PFSK-1 (cell line): Measurements from ENCODE around the gene MCEE.
A peak's percentile ranks its signal among the peaks of the same experiment; 100 is the strongest.

Experiments used
- FOXP2 ChIP-seq: optimal IDR thresholded peaks from 2 replicates; pipeline ENCODE3; 2011; ENCODE audit warnings: borderline replicate concordance, control low read depth, inconsistent platforms; ENCODE audit not compliant: insufficient read depth; ENCODE audit errors: extremely low read length, extremely low read depth
- POLR2AphosphoS5 ChIP-seq: IDR thresholded peaks from 2 replicates; pipeline ENCODE4 v1.6.1; 2012; ENCODE audit warnings: low read depth, mild to moderate bottlenecking, control low read depth, low read length, moderate library complexity
- REST ChIP-seq, 2 experiments: IDR thresholded peaks; 2 replicates each; pipeline versions ENCODE4 v1.6.1 to v1.8.0; 2011 to 2012; ENCODE audit warnings: low read depth in 2 of 2, low read length in 2 of 2, control low read depth in 1 of 2, inconsistent platforms in 1 of 2, mild to moderate bottlenecking in 1 of 2, moderate library complexity in 1 of 2; ENCODE audit not compliant: insufficient read depth in 1 of 2
- SIN3A ChIP-seq: IDR thresholded peaks from 2 replicates; pipeline ENCODE4 v1.6.1; 2012; ENCODE audit warnings: mild to moderate bottlenecking, low read length, moderate library complexity, borderline replicate concordance; ENCODE audit not compliant: insufficient read depth
- TAF1 ChIP-seq: IDR thresholded peaks from 2 replicates; pipeline ENCODE4 v1.6.1; 2012; ENCODE audit warnings: low read length, control low read depth, borderline replicate concordance; ENCODE audit not compliant: insufficient read depth

- TF ChIP-seq FOXP2, result no peak
- no peak for TF ChIP-seq TAF1
- TF ChIP-seq REST (IDR thresholded peaks at IDR 0.05; ENCODE audit: insufficient read depth in 1 of 2, low read depth in 2 of 2, low read length in 2 of 2), result peak; percentile 18 to 77; a peak in 2 of 4 replicates
- TF ChIP-seq POLR2AphosphoS5, result no peak
- no peak for TF ChIP-seq SIN3A
Observed at GRCh38 chr2:71157124-71157793, 27.2 kb upstream of the MCEE start.
